AG04449 (cell line): ENCODE data around the gene MT1E.
A peak's percentile ranks its signal among the peaks of the same experiment; 100 is the strongest.

Experiments
- CTCF ChIA-PET: fragments of 350-600 bp; formaldehyde crosslinking; extraction: SDS; loops from one replicate; lab custom pipeline; 2021; ENCODE audit warnings: antibody characterized with exemption; lab: Yijun Ruan, JAX
- POLR2A ChIA-PET: fragments of 400-600, 350-600 bp; formaldehyde crosslinking; extraction: SDS; loops from one replicate; lab custom pipeline; 2020; ENCODE audit warnings: antibody characterized with exemption, inconsistent platforms; lab: Yijun Ruan, JAX
- DNase-seq: peaks from one replicate; pipeline ENCODE4 v3.0.0-alpha.2; 2010; ENCODE audit warnings: low read depth, low spot score
- H3K4me3 ChIP-seq: 2 replicates; pipeline ENCODE4 v1.5.1; 2011; ENCODE audit warnings: low read depth, mild to moderate bottlenecking, control low read depth, low read length
- CTCF ChIP-seq: IDR thresholded peaks from one replicate; pipeline ENCODE4 v1.5.1; 2011; ENCODE audit warnings: mild to moderate bottlenecking, moderate library complexity, low read length, control low read depth, inconsistent platforms; ENCODE audit not compliant: insufficient read depth; ENCODE audit errors: missing control alignments

The MT1E gene

GRCh38 chr16:56584276-56584675 is 41.3 kb upstream of the MT1E start:
- CTCF ChIA-PET, result interaction anchor here (4.8 to 5.1 kb wide), 2 partner anchors 17 to 117 kb away, joined by 22 to 27 read pairs; no protein-coding TSS in a partner anchor
- H3K4me3 ChIP-seq, result no peak overlapping the region
- no peak for TF ChIP-seq CTCF
- POLR2A ChIA-PET, result no interaction called here
- DNase-seq, result no peak

- DNase-seq, result no peak
- ChIA-PET POLR2A (no interaction called here), CTCF (no interaction called here)
- TF ChIP-seq CTCF, result no peak
- H3K4me3 ChIP-seq, result peak overlapping the region; percentile 46
Measured at GRCh38 chr16:56588781-56589140, 36.8 kb upstream of the MT1E start.

GRCh38 chr16:56589141-56590039 is 36.2 kb upstream of the MT1E start, which contains the start of gene MT3:
Gene MT3, plus strand, starts transcription at chr16:56589528. Its CDS starts 63 bp downstream, at chr16:56589591.
- CTCF ChIA-PET, result interaction anchor here (1.3 kb wide), 1 partner anchor 13 kb away, joined by 4 read pairs; no protein-coding TSS in a partner anchor
- no peak for TF ChIP-seq CTCF
- POLR2A ChIA-PET, result no interaction called here
- peak within 1 kb of the TSS; percentile 46 for H3K4me3 ChIP-seq
- no peak for DNase-seq

- ChIA-PET POLR2A (no interaction called here), CTCF (interaction anchor here (0.8 to 2.7 kb wide), 6 partner anchors 9 to 110 kb away, joined by 3 to 29 read pairs (median 4); no protein-coding TSS in a partner anchor)
- H3K4me3 ChIP-seq, result no peak overlapping the region
- DNase-seq, result no peak
- no peak for TF ChIP-seq CTCF
Measured at GRCh38 chr16:56591377-56592060, 34.1 kb upstream of the MT1E start.

- POLR2A ChIA-PET, result no interaction called here
- CTCF ChIA-PET, result interaction anchor here (0.7 kb wide), 1 partner anchor 10 kb away, joined by 3 read pairs; no protein-coding TSS in a partner anchor
- no peak overlapping the region for H3K4me3 ChIP-seq
- no peak for TF ChIP-seq CTCF
- DNase-seq, result no peak
Measured at GRCh38 chr16:56593573-56594291, 31.8 kb upstream of the MT1E start.

- ChIA-PET POLR2A (no interaction called here), CTCF (no interaction called here)
- no peak for TF ChIP-seq CTCF
- no peak for DNase-seq
- H3K4me3 ChIP-seq, result no peak overlapping the region
Measured at GRCh38 chr16:56594292-56594619, 31.3 kb upstream of the MT1E start.
